K562 (cell line): ENCODE results near the gene IDI1. TPM values are rescaled to one million over a fixed set of nuclear protein-coding genes. Genes with fewer than 3 reads are reported as not detected.

Experiments
- ATAC-seq: fragments of 200-7000 bp; cut with Tn5 transposase; 3 replicates; pipeline ENCODE4 v1.9.1; 2020; ENCODE audit warnings: moderate library complexity
- BruUV-seq: library from RNA; stranded (reverse); fragments of 400-500 nt; replicated peaks from 2 replicates; lab custom pipeline; 2021; lab: Mats Ljungman, UMichigan
- CTCF ChIA-PET: fragments of 300-600 bp; formaldehyde crosslinking; extraction: SDS; loops from one replicate; lab custom pipeline; 2021; ENCODE audit warnings: low intra/inter-chr PET ratio; lab: Yijun Ruan, JAX
- POLR2A ChIA-PET: fragments of 300-600, 350-650 bp; sonication (Branson Sonifier 250); formaldehyde crosslinking; extraction: SDS; loops from one replicate; lab custom pipeline; 2021; ENCODE audit warnings: antibody characterized with exemption, inconsistent platforms; lab: Yijun Ruan, JAX
- DNase-seq, 4 experiments: peaks; one replicate each; pipeline versions ENCODE4 v3.0.0 to v3.0.0-alpha.2; 2011 to 2018; ENCODE audit warnings: low spot score in 3 of 4, mixed read lengths in 3 of 4; ENCODE audit errors: extremely low read depth in 1 of 4
- FAIRE-seq: peaks from 2 replicates; lab custom pipeline; 2011; peaks lifted over from hg19 to GRCh38; lab: Jason Lieb, UNC
- H2AFZ ChIP-seq: 2 replicates; pipeline ENCODE4 v1.6.0; 2011; ENCODE audit warnings: low read depth, low read length, control low read depth, inconsistent platforms
- H3K27ac ChIP-seq: fragments of 200-600 bp; 3 replicates; pipeline ENCODE4 v1.8.0; 2011; ENCODE audit warnings: low read depth, mild to moderate bottlenecking, control low read depth, inconsistent platforms, low read length, moderate library complexity, mixed read lengths; ENCODE audit errors: extremely low read depth
- H3K27me3 ChIP-seq, 2 experiments: fragments of 300-600 bp in 1 of 2; 2 replicates in 1 of 2; 3 replicates in 1 of 2; pipeline versions ENCODE4 v1.6.0 to v1.8.0; 2011; ENCODE audit warnings: inconsistent platforms in 2 of 2, low read length in 2 of 2, mild to moderate bottlenecking in 1 of 2, mixed read lengths in 1 of 2, moderate library complexity in 1 of 2; ENCODE audit not compliant: control insufficient read depth in 2 of 2, insufficient read depth in 2 of 2
- H3K36me3 ChIP-seq: fragments of 300-600 bp; 3 replicates; pipeline ENCODE4 v1.8.0; 2011; ENCODE audit warnings: mild to moderate bottlenecking, low read length, inconsistent platforms; ENCODE audit not compliant: control insufficient read depth, insufficient read depth
- H3K4me1 ChIP-seq, 2 experiments: fragments of 200-600 bp in 1 of 2; replicated peaks in 1 of 2; 2 replicates in 1 of 2; 3 replicates in 1 of 2; pipeline versions ENCODE4 v1.5.1 to v1.8.0; 2011; ENCODE audit warnings: inconsistent platforms in 2 of 2, low read length in 2 of 2, mild to moderate bottlenecking in 1 of 2, mixed read lengths in 1 of 2, moderate library complexity in 1 of 2; ENCODE audit not compliant: control insufficient read depth in 2 of 2, insufficient read depth in 2 of 2
- H3K4me2 ChIP-seq: 2 replicates; pipeline ENCODE4 v1.6.1; 2011; ENCODE audit warnings: low read length, control low read depth, inconsistent platforms, mixed read lengths; ENCODE audit not compliant: insufficient read depth
- H3K4me3 ChIP-seq: fragments of 200-600 bp; sonication (generic), shearing (Covaris generic); 2 replicates; pipeline ENCODE4 v1.5.1; 2016; ENCODE audit warnings: control low read depth, inconsistent platforms
- H3K79me2 ChIP-seq: fragments of 200-600 bp; 3 replicates; pipeline ENCODE4 v1.8.0; 2011; ENCODE audit warnings: low read length, inconsistent platforms; ENCODE audit not compliant: control insufficient read depth, insufficient read depth
- H3K9ac ChIP-seq, 2 experiments: 2 replicates each; pipeline versions ENCODE4 v1.6.0 to v1.6.1; 2011; ENCODE audit warnings: low read depth in 2 of 2, low read length in 2 of 2, control low read depth in 1 of 2, inconsistent platforms in 1 of 2, mild to moderate bottlenecking in 1 of 2, mixed read lengths in 1 of 2; ENCODE audit not compliant: insufficient read depth in 1 of 2
- H3K9me1 ChIP-seq: one replicate; pipeline ENCODE4 v1.6.0; 2011; ENCODE audit warnings: inconsistent platforms, mild to moderate bottlenecking, low read length, moderate library complexity; ENCODE audit not compliant: control insufficient read depth, insufficient read depth
- H3K9me3 ChIP-seq: replicated peaks from 2 replicates; pipeline ENCODE4 v1.5.1; 2011; ENCODE audit warnings: low read depth, low read length, inconsistent platforms; ENCODE audit not compliant: control insufficient read depth, insufficient read depth
- H4K20me1 ChIP-seq: replicated peaks from 2 replicates; pipeline ENCODE4 v1.6.1; 2011; ENCODE audit warnings: low read length, inconsistent platforms, mixed read lengths; ENCODE audit not compliant: control insufficient read depth, insufficient read depth
- HIVEP1 ChIP-seq: fragments of 250-450 bp; sonication (Bioruptor Pico); IDR thresholded peaks from 2 replicates; pipeline ENCODE4 v1.4.0; 2020; ENCODE audit warnings: mild to moderate bottlenecking
- HLTF ChIP-seq: fragments of 450-650 bp; IDR thresholded peaks from 2 replicates; pipeline ENCODE4 v1.6.1; 2016
- MTA2 ChIP-seq: fragments of 450-650 bp; IDR thresholded peaks from 2 replicates; pipeline ENCODE4 v1.6.1; 2016; ENCODE audit warnings: low read depth
- NFATC3 ChIP-seq: fragments of 450-650 bp; IDR thresholded peaks from 2 replicates; pipeline ENCODE4 v1.6.1; 2017; ENCODE audit warnings: mild to moderate bottlenecking
- RREB1 ChIP-seq: fragments of 250-450 bp; sonication (Bioruptor Pico); IDR thresholded peaks from 2 replicates; pipeline ENCODE4 v1.4.0; 2020
- TBP ChIP-seq: optimal IDR thresholded peaks from 2 replicates; pipeline ENCODE3; 2011; ENCODE audit warnings: low read depth, low read length, improper control_type of control experiment
- WHSC1 ChIP-seq: IDR thresholded peaks from one replicate; pipeline ENCODE4 v1.6.1; 2012; ENCODE audit warnings: low read length, control low read depth, inconsistent platforms
- ZBED1 ChIP-seq: IDR thresholded peaks from 2 replicates; pipeline ENCODE4 v1.6.1; 2014
- ZNF311 ChIP-seq: fragments of 250-450 bp; sonication (Bioruptor Pico); IDR thresholded peaks from 2 replicates; pipeline ENCODE4 v1.4.0; 2020; ENCODE audit warnings: mild to moderate bottlenecking, moderate library complexity
- WGBS: fragments of 100-300 bp; shearing (Covaris generic); methylation state at CpG from one replicate; pipeline ENCODE4 v1.1.6; 2016; ENCODE audit warnings: low coverage, mixed read lengths; ENCODE audit not compliant: insufficient coverage; ENCODE audit errors: missing lambda C conversion rate; 5-methylcytosine and 5-hydroxymethylcytosine counted together
- in situ Hi-C: fragments of 300-500 bp; cut with MboI; formaldehyde crosslinking; loops from 4 replicates; pipeline ENCODE4 v1.15.0; 2018; ENCODE audit warnings: inconsistent platforms, mixed read lengths
- intact Hi-C: fragments of 100-400 bp; cut with micrococcal nuclease; formaldehyde crosslinking; loops from 2 replicates; pipeline ENCODE4 v1.14.2; 2022
- polyA plus RNA-seq, 8 experiments: library from polyadenylated mRNA; depleted of rRNA in 4 of 8; stranded (reverse) in 5 of 8; unstranded in 3 of 8; fragments of >200 nt; fragmentation: Nextera tagmentation in 2 of 8; fragmentation: Illumina TruSeq in 1 of 8; extraction: Ambion mirVana in 2 of 8; extraction: Trizol in 1 of 8; gene quantifications; 2 replicates each; pipeline versions ENCODE4 v1.2.1 to v1.2.3, GENCODE V29; 2011 to 2014; ENCODE audit warnings: inconsistent platforms in 1 of 8, missing spikeins in 1 of 8
- total RNA-seq, 7 experiments: library from RNA; depleted of rRNA in 6 of 7; stranded (reverse); fragments of >200 nt in 6 of 7; fragmentation: Illumina TruSeq in 2 of 7; extraction: Trizol in 2 of 7; gene quantifications; 2 replicates each; pipeline versions ENCODE4 v1.2.1 to v1.2.3, GENCODE V29; 2011 to 2021; ENCODE audit warnings: low replicate concordance in 1 of 7
- TF ChIP-seq, protein P1 (sequence below): fragments of 450-650 bp; IDR thresholded peaks from 2 replicates; pipeline ENCODE4 v1.6.1; 2017; ENCODE audit warnings: mild to moderate bottlenecking, moderate library complexity

Gene IDI1
- total and polyA plus RNA-seq, 9 of the 15 experiments (the other 6 are each of a cell fraction or from before 2014, with no cell fraction given) = 70.0 to 265 (median 119) TPM

GRCh38 chr10:1007583-1007982 is 41.3 kb downstream of the IDI1 start:
- TF ChIP-seq HLTF (no peak), ZNF311 (no peak), ZBED1 (no peak), TBP (no peak), MTA2 (no peak), RREB1 (CRISPR knock-in tag) (no peak), WHSC1 (no peak), NFATC3 (no peak), HIVEP1 (CRISPR knock-in tag) (no peak)
- TF ChIP-seq, protein P1, sequence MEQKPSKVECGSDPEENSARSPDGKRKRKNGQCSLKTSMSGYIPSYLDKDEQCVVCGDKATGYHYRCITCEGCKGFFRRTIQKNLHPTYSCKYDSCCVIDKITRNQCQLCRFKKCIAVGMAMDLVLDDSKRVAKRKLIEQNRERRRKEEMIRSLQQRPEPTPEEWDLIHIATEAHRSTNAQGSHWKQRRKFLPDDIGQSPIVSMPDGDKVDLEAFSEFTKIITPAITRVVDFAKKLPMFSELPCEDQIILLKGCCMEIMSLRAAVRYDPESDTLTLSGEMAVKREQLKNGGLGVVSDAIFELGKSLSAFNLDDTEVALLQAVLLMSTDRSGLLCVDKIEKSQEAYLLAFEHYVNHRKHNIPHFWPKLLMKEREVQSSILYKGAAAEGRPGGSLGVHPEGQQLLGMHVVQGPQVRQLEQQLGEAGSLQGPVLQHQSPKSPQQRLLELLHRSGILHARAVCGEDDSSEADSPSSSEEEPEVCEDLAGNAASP = no peak
- TF ChIP-seq, all 486 proteins: peak for 0
- Histone ChIP-seq H3K79me2 (peaks cover 41% of the 10 kb centered on the region), H3K4me3 (no peak overlapping the region), H3K4me2 (no peak overlapping the region), H3K36me3 (peaks cover 100% of the 10 kb centered on the region), H3K9me1 (peaks cover 5% of the 10 kb centered on the region), H3K4me1 (peaks cover 5 to 13% of the 10 kb centered on the region in 2 experiments; a peak in 4 of 5 replicates), H3K27me3 (no peaks in the 10 kb centered on the region), H4K20me1 (peaks cover 17% of the 10 kb centered on the region), H3K9me3 (no peaks in the 10 kb centered on the region), H3K27ac (no peak overlapping the region; the same call in 2 of the 3 replicates), H2AFZ (no peak overlapping the region), H3K9ac (no peak overlapping the region)
- ChIA-PET CTCF (no interaction called here), POLR2A (no interaction called here)
- in situ Hi-C loops (no loop called here), intact Hi-C loops (no loop called here)
- FAIRE-seq = peak; percentile 71
- WGBS = 95% methylated on average over 10 of the region's 10 CpGs
- ATAC-seq = no peak
- DNase-seq = no peak
- no TSS peak for BruUV-seq
